ENCODE results near the gene GORASP1. TPM values are rescaled to one million over a fixed set of nuclear protein-coding genes. Genes with fewer than 3 reads are reported as not detected.

GORASP1 gene
- total and polyA plus RNA-seq, 2 of the 8 experiments (the other 6 are each of a cell fraction or from before 2014, with no cell fraction given) = 33.4 to 33.5 TPM

GRCh38 chr3:39080026-39080425 is 27.4 kb downstream of the GORASP1 start (continued):
- TF ChIP-seq JUND (IDR thresholded peaks at IDR 0.05; ENCODE audit: low read length) = no peak

- no peaks in the 10 kb centered on the region for H3K79me1 ChIP-seq (ENCODE audit: low read depth, low read length)
- H2BK20ac ChIP-seq (ENCODE audit: low read length) = no peak overlapping the region
- no peak overlapping the region for H3K23ac ChIP-seq (ENCODE audit: insufficient read length)
- no peak overlapping the region for H3K18ac ChIP-seq (ENCODE audit: extremely low read depth, low read length)
- DNase-seq (ENCODE audit: low read depth in 1 of 2, low spot score in 2 of 2) = no peak
- no peaks in the 10 kb centered on the region for H3K27me3 ChIP-seq (replicated peaks in 1 of 4; ENCODE audit: control insufficient read depth in 3 of 4, extremely low read depth in 1 of 4, insufficient read depth in 3 of 4, low read length in 3 of 4)
- H4K91ac ChIP-seq (replicated peaks; ENCODE audit: insufficient read length, low read length) = no peak overlapping the region
- no peak overlapping the region for H3K27ac ChIP-seq (ENCODE audit: low read depth, low read length)
- no peaks in the 10 kb centered on the region for H3K4me1 ChIP-seq (replicated peaks in 1 of 4; ENCODE audit: control insufficient read depth in 3 of 4, insufficient read depth in 4 of 4, low read length in 3 of 4)
- H2BK15ac ChIP-seq (ENCODE audit: low read length) = no peak overlapping the region
- H3K4me2 ChIP-seq (ENCODE audit: insufficient read depth in 1 of 2, low read depth in 2 of 2, low read length in 2 of 2) = no peak overlapping the region
- no peak overlapping the region for H2BK12ac ChIP-seq (ENCODE audit: low read depth, low read length)
- H3K4ac ChIP-seq (replicated peaks; ENCODE audit: insufficient read length, low read depth, low read length) = no peak overlapping the region
- H2BK5ac ChIP-seq (ENCODE audit: low read depth, low read length) = no peak overlapping the region
- no peak overlapping the region for H2AK5ac ChIP-seq (ENCODE audit: low read depth, low read length)
- H3K23me2 ChIP-seq (ENCODE audit: low read depth, low read length) = no peaks in the 10 kb centered on the region
- H3K4me3 ChIP-seq (ENCODE audit: extremely low read depth in 1 of 4, insufficient read depth in 2 of 4, low read depth in 3 of 4, low read length in 4 of 4) = no peak overlapping the region
- no peak overlapping the region for H2BK120ac ChIP-seq (replicated peaks; ENCODE audit: low read depth, low read length)
- H3K14ac ChIP-seq (ENCODE audit: insufficient read length) = no peak overlapping the region
- no peak overlapping the region for H3K9ac ChIP-seq (replicated peaks in 1 of 4; ENCODE audit: extremely low read depth in 1 of 4, low read depth in 3 of 4, low read length in 3 of 4)
- no peaks in the 10 kb centered on the region for H3K9me3 ChIP-seq (ENCODE audit: insufficient read depth in 2 of 2, low read depth in 1 of 2, low read length in 1 of 2)
- no peaks in the 10 kb centered on the region for H4K20me1 ChIP-seq (replicated peaks in 1 of 2; ENCODE audit: control insufficient read depth in 1 of 2, insufficient read depth in 2 of 2, low read length in 2 of 2)
- TF ChIP-seq EP300 (IDR thresholded peaks at IDR 0.05; ENCODE audit: borderline replicate concordance in 1 of 2, low read depth in 2 of 2, low read length in 2 of 2) (no peak), PHF8 (conservative IDR thresholded peaks at IDR 0.05; ENCODE audit: low read depth, low read length) (no peak), E2F6 (IDR thresholded peaks at IDR 0.05) (no peak), TAF1 (IDR thresholded peaks at IDR 0.05; ENCODE audit: low read depth, low read length) (no peak), SP1 (IDR thresholded peaks at IDR 0.05; ENCODE audit: low read depth, low read length) (no peak), RXRA (IDR thresholded peaks at IDR 0.05; ENCODE audit: insufficient read depth, low read depth, low read length) (no peak)
- CTCF ChIA-PET (ENCODE audit: partially characterized antibody) = interaction anchor here (0.6 to 1.3 kb wide), 3 partner anchors 11 to 62 kb away, joined by 3 to 5 read pairs (median 4); no protein-coding TSS in a partner anchor
- no peak overlapping the region for H2AFZ ChIP-seq (ENCODE audit: low read length)
- H4K8ac ChIP-seq (ENCODE audit: extremely low read depth, insufficient read depth, low read length) = no peak overlapping the region
- H3K79me2 ChIP-seq (ENCODE audit: control insufficient read depth in 1 of 2, insufficient read depth in 2 of 2, low read length in 2 of 2) = no peaks in the 10 kb centered on the region
- H3K36me3 ChIP-seq (ENCODE audit: control insufficient read depth in 2 of 4, insufficient read depth in 4 of 4, low read length in 3 of 4) = peaks cover 7 to 49% (median 29%) of the 10 kb centered on the region in 4 experiments
- no peak for FAIRE-seq
- H4K5ac ChIP-seq (ENCODE audit: insufficient read length, low read depth, low read length) = no peak overlapping the region
- H3K56ac ChIP-seq (replicated peaks; ENCODE audit: insufficient read length, low read depth, low read length) = no peak overlapping the region
- POLR2A ChIA-PET (ENCODE audit: partially characterized antibody) = no interaction called here
Observed at GRCh38 chr3:39079530-39079929, 27.9 kb downstream of the GORASP1 start.

Measured in H1 (cell line).